GM19099 (cell line): ENCODE measurements around the gene SDK2.

ENCODE experiments used
- POLR2A ChIP-seq: IDR thresholded peaks from 3 replicates; pipeline ENCODE4 v1.6.1; 2011; ENCODE audit warnings: low read depth; ENCODE audit not compliant: insufficient read length; ENCODE audit errors: extremely low read depth

The SDK2 gene

DNA sequence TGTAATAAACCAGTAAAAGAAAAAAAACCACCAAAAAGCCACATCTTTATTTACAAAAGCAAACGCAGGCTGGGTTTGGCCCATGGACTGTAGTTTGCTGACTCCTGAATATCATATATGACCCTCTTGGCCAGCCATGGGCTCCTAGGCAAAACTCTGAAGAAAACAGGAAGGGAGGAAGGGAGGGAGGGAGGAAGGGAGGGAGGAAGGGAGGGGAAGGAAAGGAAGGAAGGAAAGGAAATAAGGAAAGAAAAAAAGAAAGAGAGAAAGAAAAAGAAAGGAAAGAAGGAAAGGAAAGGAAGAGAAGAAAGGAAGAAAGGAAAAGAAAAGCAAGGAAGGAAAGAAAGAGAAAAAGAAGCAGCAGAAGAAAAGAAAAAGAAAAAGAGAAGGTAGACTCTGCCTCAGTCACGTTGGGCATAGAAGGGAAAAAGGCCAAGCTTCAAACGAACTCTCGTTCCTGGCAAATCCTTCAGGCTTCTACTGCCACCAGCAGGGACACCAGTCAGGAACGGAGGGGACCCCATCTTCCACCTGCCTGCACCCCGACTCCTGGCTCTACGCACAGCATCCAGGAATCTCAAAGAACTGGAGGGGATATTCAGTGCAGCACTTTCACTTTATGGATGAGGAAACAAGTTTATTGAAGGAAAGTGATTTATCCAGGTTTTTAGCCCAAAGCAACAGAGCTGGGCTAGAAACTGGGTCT lies 354.5 kb downstream of the SDK2 start:
- TF ChIP-seq POLR2A, result no peak

DNA sequence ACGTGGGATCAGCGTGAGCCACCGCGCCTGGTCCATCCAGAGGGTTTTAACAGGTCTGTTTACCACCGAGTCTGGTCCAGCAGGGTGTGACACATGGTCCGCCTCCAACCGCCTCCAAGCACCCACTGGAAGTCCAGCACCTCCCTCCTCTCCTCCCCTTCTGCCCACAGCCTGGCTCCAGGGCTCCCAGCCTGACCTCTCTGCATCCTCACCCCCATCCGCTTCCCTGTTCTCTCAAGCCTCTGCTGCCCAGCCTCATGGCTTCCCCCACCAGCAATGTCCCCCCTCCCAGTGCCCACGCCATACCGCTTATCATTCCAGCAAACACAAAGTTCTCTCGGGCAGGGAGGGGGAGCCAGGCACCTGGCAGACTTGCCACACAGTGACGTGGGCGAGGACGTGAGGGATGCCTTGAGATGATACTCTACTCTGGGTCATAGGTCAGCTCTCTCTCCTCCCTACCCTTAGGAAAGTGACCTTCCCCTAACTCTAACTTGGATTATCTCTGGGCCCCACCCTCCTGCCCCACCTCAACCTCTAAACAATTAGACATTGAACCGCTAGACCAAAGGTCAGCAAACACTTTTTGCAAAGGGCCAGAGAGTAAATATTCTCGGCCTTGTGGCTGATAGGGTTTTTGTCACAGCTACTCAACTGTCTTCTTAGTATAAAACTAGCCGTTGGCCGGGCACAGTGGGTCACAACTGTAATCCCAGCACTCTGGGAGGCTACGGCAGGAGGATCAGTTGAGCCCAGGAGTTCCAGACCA lies 355.5 kb downstream of the SDK2 start:
- no peak for TF ChIP-seq POLR2A

DNA sequence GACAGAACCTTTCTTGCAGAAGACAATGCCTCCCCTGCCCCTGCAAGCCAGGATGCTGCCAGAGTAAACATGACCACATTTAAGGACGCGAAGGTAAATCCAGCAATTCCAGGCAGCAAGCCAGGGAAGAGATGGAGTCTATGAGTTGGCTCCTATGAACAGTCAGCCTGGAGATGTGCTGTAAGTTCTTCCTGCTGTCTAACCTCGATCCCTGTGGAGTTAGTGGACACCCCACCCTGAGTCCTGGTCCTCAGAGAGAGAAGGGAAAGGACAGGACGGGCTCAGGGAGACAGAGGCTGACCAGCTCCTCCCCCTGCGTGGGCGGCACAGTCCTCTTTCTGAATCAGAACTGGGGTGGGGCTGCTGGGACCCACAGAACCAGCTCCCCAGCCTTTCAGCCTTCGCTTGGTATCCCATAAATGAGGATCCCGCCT lies 357.4 kb downstream of the SDK2 start:
- TF ChIP-seq POLR2A, result no peak

DNA sequence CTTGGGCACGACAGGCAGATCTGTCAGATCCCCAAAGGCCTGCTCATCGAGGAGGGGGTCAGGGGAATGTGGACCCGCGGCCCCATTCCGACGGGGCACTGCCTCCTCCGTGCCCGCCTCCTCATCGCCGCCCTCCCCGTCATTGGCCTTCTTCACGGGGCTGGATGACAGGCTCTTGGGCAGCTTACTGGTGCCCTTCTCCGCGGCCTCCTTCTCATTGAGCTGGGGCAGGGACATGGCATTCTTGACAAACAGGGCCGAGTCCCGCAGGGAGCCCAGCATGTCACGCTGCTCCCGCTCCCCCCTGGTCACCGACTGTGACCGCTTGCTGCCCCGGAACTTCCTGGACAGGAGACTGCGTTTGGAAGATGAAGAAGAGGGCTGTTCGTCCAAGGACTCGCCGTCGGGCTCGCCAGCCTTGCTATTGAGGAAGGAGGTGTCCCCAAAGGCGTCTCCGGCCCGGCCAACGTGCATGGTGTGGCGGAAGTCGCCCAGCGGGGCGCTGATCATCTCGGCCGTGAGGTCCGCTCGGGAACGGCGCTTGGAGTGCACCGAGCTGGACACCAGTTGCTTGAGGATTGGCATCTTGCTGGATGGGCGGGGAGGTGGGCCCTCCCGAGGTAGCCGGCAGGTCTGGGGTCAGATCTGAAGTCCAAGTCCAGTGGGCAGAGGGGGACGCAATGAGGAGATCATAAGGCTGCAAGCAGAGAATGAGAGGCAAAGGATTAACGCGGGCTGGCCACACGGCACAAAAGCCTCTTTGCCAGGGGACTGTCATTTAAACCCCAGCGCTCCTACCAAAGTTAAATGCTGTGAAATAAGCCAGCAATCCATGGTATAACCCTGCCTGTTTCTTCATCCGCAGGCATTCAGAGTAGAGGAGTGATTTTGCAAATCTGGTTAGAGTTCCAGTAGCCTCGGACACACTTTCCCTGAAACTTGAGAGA lies 358.1 kb downstream of the SDK2 start:
- TF ChIP-seq POLR2A, result no peak

DNA sequence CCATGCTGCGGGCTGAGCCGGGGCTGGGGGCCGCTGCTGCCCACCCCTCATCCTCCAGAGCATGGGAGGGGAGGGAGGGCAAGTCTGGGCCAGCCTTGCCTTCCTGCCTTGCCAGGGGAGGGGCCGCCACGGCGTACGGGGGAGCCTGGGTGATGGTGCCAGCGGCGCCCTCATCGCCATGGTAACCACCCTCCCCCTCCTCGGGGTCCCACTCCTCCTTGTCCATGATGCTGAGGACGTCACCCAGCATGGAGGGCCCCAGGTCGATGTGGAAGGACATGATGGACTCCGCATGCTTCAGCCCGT lies 358.7 kb downstream of the SDK2 start:
- no peak for TF ChIP-seq POLR2A

DNA sequence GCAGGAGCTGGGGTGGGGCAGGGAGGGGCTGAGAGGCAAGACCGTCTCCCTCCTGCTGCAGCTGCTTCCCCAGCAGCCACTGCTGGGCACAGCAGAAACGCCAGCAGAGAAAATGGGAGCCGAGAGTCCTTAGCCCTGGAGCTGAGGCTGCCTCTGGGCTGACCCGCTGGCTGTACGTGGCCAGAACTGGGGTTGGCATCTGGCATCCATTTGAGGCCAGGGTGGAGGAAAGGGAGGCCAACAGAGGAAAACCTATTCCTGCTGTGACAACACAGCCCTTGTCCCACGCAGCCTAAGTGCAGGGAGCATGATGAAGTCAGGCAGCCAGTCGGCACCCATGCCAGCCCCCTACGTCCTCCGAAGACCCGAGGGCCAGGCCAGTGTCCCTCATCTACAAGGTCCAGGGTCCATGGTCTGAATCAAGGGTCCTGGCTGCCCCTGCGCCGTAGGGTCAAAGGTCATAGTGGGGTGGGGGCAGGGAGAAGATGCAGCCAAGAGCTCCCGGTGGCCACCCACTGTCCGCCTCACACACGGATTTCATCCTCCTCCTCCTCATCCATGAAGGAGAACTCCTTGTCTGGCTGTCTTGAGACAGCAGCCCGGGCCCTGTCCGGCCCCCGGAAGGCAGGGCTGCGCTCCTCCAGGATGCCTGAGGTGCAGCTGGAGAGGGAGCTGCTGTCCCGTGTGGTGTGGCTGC lies 359.2 kb downstream of the SDK2 start:
- no peak for TF ChIP-seq POLR2A
